ENCODE results near the gene FBXO21. TPM values are rescaled to one million over a fixed set of nuclear protein-coding genes. Genes with fewer than 3 reads are reported as not detected.
A peak's percentile ranks its signal among the peaks of the same experiment; 100 is the strongest.

The FBXO21 gene
- total and polyA plus RNA-seq, 2 of the 13 experiments (the other 11 are each of a cell fraction or from before 2014, with no cell fraction given), result 15.6 to 32.5 TPM

- 0 out of 2 replicates have a peak, but pooled peaks have one; percentile 7 for TF ChIP-seq UBTF (CRISPR knock-in tag; IDR thresholded peaks at IDR 0.05)
- TF ChIP-seq ZNF547 (CRISPR knock-in tag; IDR thresholded peaks at IDR 0.05), result no peak
- TF ChIP-seq PATZ1 (CRISPR knock-in tag; IDR thresholded peaks at IDR 0.05), result peak; percentile 67
- TF ChIP-seq ZNF292 (CRISPR knock-in tag; IDR thresholded peaks at IDR 0.05; ENCODE audit: borderline replicate concordance, low read depth), result 0 out of 2 replicates have a peak, but pooled peaks have one; percentile 32
- 0 out of 2 replicates have a peak, but pooled peaks have one; percentile 17 for TF ChIP-seq CREM (IDR thresholded peaks at IDR 0.05)
- TF ChIP-seq CREM (CRISPR knock-in tag; IDR thresholded peaks at IDR 0.05), result no peak
- TF ChIP-seq ZNF788 (CRISPR knock-in tag; IDR thresholded peaks at IDR 0.05; ENCODE audit: borderline replicate concordance), result peak; percentile 33; the same call in 1 of the 2 replicates
- no peak for TF ChIP-seq ZMAT5 (CRISPR knock-in tag; IDR thresholded peaks at IDR 0.05; ENCODE audit: borderline replicate concordance, low read depth)
- TF ChIP-seq SOX6 (IDR thresholded peaks at IDR 0.05), result no peak
- TF ChIP-seq SOX6 (CRISPR knock-in tag; IDR thresholded peaks at IDR 0.05), result peak; percentile 96
- TF ChIP-seq SOX5 (CRISPR knock-in tag; IDR thresholded peaks at IDR 0.05; ENCODE audit: borderline replicate concordance), result peak; percentile 94
- no peak for TF ChIP-seq CC2D1A (CRISPR knock-in tag; IDR thresholded peaks at IDR 0.05)
Measured at GRCh38 chr12:117118838-117119591, 71.3 kb downstream of the FBXO21 start (continued).

Measured in HepG2 (cell line).